ENCODE measurements around the gene ZCCHC10.
A peak's percentile ranks its signal among the peaks of the same experiment; 100 is the strongest.
"Not testable (repeated sequence)": the region's sequence is repeated elsewhere in the genome, so short reads cannot be mapped to it uniquely, and the experiment has no call there.

ZCCHC10 gene

DNA sequence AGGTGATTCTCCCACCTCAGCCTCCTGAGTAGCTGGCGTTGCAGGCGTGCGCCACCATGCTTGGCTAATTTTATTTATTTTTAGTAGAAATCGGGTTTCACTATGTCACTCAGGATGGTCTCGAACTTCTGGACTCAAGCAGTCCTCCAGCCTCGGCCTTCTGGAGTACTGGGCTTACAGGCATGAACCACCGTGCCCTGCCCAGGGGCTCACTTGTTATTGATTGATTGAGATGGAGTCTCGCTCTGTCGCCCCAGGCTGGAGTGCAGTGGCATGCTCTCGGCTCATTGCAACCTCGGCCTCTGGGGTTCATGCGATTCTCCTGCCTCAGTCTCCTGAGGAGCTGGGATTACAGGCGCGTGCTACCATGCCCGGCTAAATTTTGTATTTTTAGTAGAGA is 27.1 kb upstream of the ZCCHC10 start:
- Histone ChIP-seq H3K4me1 (ENCODE audit: control insufficient read depth, insufficient read depth, low read length, poor library complexity, severe bottlenecking) (peaks cover 4% of the 10 kb centered on the region), H3K9me3 (ENCODE audit: control insufficient read depth, low read length) (no peaks in the 10 kb centered on the region), H3K27ac (ENCODE audit: low read depth, low read length, severe bottlenecking) (no peak overlapping the region), H3K36me3 (ENCODE audit: control insufficient read depth, insufficient read depth, low read length) (peaks cover 12% of the 10 kb centered on the region), H3K4me3 (ENCODE audit: extremely low read depth, insufficient read depth, low read length, poor library complexity, severe bottlenecking) (peak overlapping the region; percentile 97)
- 88 to 97% methylated on average over 13 to 15 of the region's 15 CpGs for WGBS, 2 experiments (ENCODE audit: insufficient coverage in 2 of 2)

DNA sequence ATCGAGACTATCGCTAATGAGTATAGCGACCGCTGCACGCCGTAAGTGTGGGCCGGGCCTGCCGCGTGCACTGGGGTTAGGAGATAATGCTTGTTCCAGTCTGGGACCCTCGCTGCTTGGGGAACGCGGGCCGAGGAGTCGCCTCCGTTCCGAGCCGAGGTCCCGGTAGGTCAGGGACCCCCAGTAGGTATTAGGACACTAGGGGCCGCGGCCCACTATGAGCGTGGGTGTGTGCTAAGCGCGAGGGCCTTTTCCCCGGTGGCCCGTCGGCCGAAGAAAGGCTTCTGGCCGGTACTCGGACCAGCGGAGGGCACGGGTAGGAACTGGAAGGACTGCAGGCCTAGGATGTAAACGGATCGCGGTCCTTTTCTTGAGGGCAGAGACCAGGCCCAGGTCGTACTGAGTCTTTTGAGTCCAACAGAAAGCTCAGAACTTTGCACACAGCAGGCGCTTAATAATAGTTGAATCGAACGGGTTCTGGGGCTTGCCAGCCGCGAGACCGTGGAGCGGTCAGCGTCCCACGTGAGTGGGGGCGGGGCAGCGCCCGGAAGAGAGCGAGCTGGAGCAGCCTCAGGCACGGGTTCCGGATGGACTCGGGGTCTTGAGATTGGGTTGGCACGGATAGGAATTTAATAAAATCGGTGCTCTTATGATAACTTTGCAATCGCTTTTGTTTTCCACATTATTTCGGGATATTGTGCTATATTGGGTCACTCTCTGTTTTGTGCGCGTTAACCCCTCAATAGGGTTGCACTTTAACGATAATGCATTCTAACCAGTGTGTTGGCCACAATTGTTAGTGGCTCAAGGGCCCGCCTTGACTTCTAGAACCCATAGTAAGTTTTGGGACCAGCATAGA is 26.2 kb upstream of the ZCCHC10 start:
- Histone ChIP-seq H3K9me3 (ENCODE audit: control insufficient read depth, low read length) (no peaks in the 10 kb centered on the region), H3K4me3 (ENCODE audit: extremely low read depth, insufficient read depth, low read length, poor library complexity, severe bottlenecking) (peak overlapping the region; percentile 97), H3K36me3 (ENCODE audit: control insufficient read depth, insufficient read depth, low read length) (peaks cover 12% of the 10 kb centered on the region), H3K4me1 (ENCODE audit: control insufficient read depth, insufficient read depth, low read length, poor library complexity, severe bottlenecking) (peaks cover 4% of the 10 kb centered on the region), H3K27ac (ENCODE audit: low read depth, low read length, severe bottlenecking) (peak overlapping the region; percentile 96)
- 1% methylated on average over 55 to 57 of the region's 59 CpGs for WGBS, 2 experiments (ENCODE audit: insufficient coverage in 2 of 2)

DNA sequence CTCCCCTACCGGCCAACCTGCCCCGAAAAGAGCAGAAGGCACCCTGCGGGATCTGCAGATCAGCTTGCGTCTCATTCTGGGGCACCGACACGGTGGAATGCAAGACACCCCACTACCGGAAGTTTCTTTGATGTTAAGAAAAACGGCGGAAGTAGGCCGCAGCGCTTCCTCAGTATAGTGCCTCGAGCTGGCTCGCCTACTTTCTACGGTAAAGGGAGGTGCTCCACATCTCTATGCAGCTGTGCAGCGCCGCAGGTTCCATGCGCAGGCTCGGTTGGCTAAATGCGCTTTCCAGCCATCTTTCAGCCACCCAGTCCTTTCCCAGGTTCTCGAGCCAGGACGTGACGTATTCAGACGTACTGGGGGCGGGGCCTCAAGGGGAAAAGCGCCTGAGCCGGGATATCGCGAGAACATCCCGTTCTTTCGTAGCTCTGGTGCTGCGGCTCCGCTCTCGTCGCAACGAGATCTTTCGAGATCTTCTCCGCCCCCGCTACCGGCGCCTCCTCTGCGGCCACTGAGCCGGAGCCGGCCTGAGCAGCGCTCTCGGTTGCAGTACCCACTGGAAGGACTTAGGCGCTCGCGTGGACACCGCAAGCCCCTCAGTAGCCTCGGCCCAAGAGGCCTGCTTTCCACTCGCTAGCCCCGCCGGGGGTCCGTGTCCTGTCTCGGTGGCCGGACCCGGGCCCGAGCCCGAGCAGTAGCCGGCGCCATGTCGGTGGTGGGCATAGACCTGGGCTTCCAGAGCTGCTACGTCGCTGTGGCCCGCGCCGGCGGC is 25.4 kb upstream of the ZCCHC10 start, which contains the start of gene HSPA4:
Gene HSPA4, plus strand, starts transcription at position 472 of the 775 bp plus-strand sequence. Its CDS starts 238 bp downstream, at position 710.
- no peaks in the 10 kb centered on the region for H3K9me3 ChIP-seq (ENCODE audit: control insufficient read depth, low read length)
- H3K4me1 ChIP-seq (ENCODE audit: control insufficient read depth, insufficient read depth, low read length, poor library complexity, severe bottlenecking), result peaks cover 4% of the 10 kb centered on the region
- peak within 1 kb of the TSS; percentile 96 for H3K27ac ChIP-seq (ENCODE audit: low read depth, low read length, severe bottlenecking)
- H3K4me3 ChIP-seq (ENCODE audit: extremely low read depth, insufficient read depth, low read length, poor library complexity, severe bottlenecking), result peak within 1 kb of the TSS; percentile 97
- WGBS, 2 experiments (ENCODE audit: insufficient coverage in 2 of 2), result 0% methylated on average over 64 to 67 of the region's 68 CpGs
- peaks cover 12% of the 10 kb centered on the region for H3K36me3 ChIP-seq (ENCODE audit: control insufficient read depth, insufficient read depth, low read length)

DNA sequence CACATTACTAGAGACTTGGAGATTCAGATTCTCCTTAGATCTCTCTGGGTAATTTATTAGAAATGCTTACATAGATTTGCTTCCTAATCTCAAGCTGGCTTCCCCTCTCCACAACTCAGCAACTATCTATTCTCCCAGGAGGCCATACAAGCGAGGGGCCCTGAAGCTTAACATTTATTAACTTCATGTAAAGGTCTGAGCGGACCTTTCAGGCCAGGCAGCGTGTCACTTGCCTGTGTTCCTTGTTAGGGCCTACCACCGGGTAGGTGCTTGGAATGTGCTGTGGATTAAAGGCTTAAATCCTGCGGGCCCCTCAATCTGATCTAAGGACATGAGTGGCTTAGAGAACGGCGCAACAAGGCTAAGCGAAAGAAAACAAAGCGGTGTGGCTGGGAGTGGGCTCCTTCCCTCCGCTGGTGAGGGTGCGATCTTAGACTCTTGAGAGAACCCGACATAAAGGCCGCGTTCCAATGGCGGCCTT is 24.8 kb upstream of the ZCCHC10 start:
- WGBS, 2 experiments (ENCODE audit: insufficient coverage in 2 of 2), result 3 to 16% methylated on average over 12 to 14 of the region's 15 CpGs
- peaks cover 12% of the 10 kb centered on the region for H3K36me3 ChIP-seq (ENCODE audit: control insufficient read depth, insufficient read depth, low read length)
- no peaks in the 10 kb centered on the region for H3K9me3 ChIP-seq (ENCODE audit: control insufficient read depth, low read length)
- peak overlapping the region; percentile 96 for H3K27ac ChIP-seq (ENCODE audit: low read depth, low read length, severe bottlenecking)
- H3K4me3 ChIP-seq (ENCODE audit: extremely low read depth, insufficient read depth, low read length, poor library complexity, severe bottlenecking), result peak overlapping the region; percentile 97
- peaks cover 4% of the 10 kb centered on the region for H3K4me1 ChIP-seq (ENCODE audit: control insufficient read depth, insufficient read depth, low read length, poor library complexity, severe bottlenecking)

DNA sequence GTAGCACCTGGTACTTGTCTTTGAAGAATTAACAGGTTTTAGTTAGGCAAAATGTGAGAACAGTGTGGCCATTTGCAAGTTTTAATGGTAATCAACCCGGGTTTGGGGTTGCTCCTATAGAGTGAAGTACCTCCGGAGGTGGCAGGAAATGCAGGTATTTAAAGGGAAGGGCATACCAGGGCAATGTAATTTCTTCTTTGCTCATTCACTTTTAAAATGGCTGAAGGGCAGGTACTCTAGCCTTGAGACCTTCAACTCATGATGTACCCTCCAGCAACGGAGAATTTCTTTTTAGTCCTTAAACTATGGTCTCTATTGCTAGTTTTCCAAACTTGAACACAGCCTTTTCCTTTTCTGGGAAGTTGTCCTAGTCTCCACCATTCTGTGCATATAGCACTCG is 24.2 kb upstream of the ZCCHC10 start:
- H3K4me3 ChIP-seq (ENCODE audit: extremely low read depth, insufficient read depth, low read length, poor library complexity, severe bottlenecking), result peak overlapping the region; percentile 97
- H3K9me3 ChIP-seq (ENCODE audit: control insufficient read depth, low read length), result no peaks in the 10 kb centered on the region
- H3K4me1 ChIP-seq (ENCODE audit: control insufficient read depth, insufficient read depth, low read length, poor library complexity, severe bottlenecking), result peaks cover 4% of the 10 kb centered on the region
- H3K36me3 ChIP-seq (ENCODE audit: control insufficient read depth, insufficient read depth, low read length), result peaks cover 12% of the 10 kb centered on the region
- peak overlapping the region; percentile 96 for H3K27ac ChIP-seq (ENCODE audit: low read depth, low read length, severe bottlenecking)
- 19 to 27% methylated on average over 3 to 4 of the region's 4 CpGs for WGBS, 2 experiments (ENCODE audit: insufficient coverage in 2 of 2)

DNA sequence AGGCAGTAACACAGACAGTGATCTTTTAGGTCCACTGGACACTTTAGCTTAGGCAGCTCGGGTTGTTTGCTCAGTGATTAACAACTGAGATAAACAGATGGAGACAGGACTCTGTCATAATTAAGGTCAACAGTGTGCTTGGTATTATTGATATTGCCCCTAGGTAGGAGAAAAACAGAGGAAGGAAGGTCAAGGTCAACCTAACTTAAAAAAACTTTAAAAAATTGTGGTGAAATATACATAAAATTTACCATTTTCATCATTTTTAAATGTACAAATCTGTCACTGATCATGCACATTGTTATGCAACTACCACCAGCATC is 23.3 kb upstream of the ZCCHC10 start:
- Histone ChIP-seq H3K9me3 (ENCODE audit: control insufficient read depth, low read length) (no peaks in the 10 kb centered on the region), H3K4me3 (ENCODE audit: extremely low read depth, insufficient read depth, low read length, poor library complexity, severe bottlenecking) (no peak overlapping the region), H3K36me3 (ENCODE audit: control insufficient read depth, insufficient read depth, low read length) (peaks cover 12% of the 10 kb centered on the region), H3K4me1 (ENCODE audit: control insufficient read depth, insufficient read depth, low read length, poor library complexity, severe bottlenecking) (peaks cover 4% of the 10 kb centered on the region), H3K27ac (ENCODE audit: low read depth, low read length, severe bottlenecking) (no peak overlapping the region)
- WGBS, 2 experiments (ENCODE audit: insufficient coverage in 2 of 2), result 75 to 77% methylated on average over 1 of the region's 1 CpG

DNA sequence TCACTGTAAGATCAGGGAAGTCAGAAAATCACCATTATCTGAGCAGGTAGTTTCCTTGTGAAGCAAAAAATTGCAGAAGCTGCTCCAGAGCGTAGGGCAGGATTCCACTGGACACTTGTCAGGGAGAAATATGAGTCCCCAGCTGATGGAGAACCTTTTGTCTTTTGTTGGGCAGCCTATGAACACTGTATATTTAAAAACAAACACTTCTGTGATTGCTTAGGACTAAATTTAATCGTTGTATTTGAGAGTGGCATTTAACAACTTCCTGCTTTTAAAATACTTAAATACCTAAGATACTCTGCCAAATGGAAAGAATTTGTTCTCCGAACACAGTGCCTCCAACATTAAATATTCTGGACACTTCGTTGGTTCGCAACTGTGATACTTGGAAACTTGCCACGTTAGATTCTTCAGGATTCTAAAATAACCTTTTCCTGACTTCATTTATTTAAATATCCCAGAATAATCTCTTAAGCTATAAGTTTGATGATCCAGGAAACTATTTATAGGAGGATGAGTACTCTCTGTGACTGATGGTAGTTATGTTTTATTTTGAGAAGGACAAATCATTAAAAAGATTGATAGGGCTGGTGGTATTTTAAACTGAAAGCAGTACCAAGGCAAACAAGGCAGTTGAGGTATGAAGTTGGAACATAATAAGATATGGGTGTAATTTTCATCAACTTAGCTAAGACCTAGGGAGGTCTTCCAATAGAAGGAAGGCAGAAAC is 22.8 kb upstream of the ZCCHC10 start:
- H3K4me3 ChIP-seq (ENCODE audit: extremely low read depth, insufficient read depth, low read length, poor library complexity, severe bottlenecking), result no peak overlapping the region
- H3K36me3 ChIP-seq (ENCODE audit: control insufficient read depth, insufficient read depth, low read length), result peaks cover 10% of the 10 kb centered on the region
- 89 to 100% methylated on average over 3 to 4 of the region's 6 CpGs for WGBS, 2 experiments (ENCODE audit: insufficient coverage in 2 of 2)
- H3K4me1 ChIP-seq (ENCODE audit: control insufficient read depth, insufficient read depth, low read length, poor library complexity, severe bottlenecking), result peaks cover 4% of the 10 kb centered on the region
- H3K27ac ChIP-seq (ENCODE audit: low read depth, low read length, severe bottlenecking), result no peak overlapping the region
- no peaks in the 10 kb centered on the region for H3K9me3 ChIP-seq (ENCODE audit: control insufficient read depth, low read length)

DNA sequence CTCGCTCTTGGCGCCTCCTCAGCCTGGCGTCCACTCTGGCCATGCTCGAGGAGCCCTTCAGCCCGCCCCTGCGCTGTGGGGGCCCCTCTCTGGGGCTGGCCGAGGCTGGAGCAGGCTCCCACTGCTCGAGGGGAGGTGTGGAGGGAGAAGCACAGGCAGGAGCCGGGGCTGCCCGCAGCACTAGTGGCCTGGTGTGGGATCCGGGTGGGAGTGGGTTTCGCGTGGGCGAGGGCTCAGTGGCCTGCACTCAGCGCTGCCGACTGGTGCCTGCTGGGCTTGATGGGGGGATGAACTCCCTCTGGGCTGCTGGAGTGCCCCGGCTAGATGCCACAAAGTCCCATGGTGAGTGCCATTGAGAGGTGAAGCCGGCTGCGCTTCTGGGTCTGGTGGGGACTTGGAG is 21.1 kb upstream of the ZCCHC10 start:
- WGBS, 2 experiments (ENCODE audit: insufficient coverage in 2 of 2), result 87 to 91% methylated on average over 17 of the region's 19 CpGs
- Histone ChIP-seq H3K4me3 (ENCODE audit: extremely low read depth, insufficient read depth, low read length, poor library complexity, severe bottlenecking) (no peak overlapping the region), H3K27ac (ENCODE audit: low read depth, low read length, severe bottlenecking) (no peak overlapping the region), H3K4me1 (ENCODE audit: control insufficient read depth, insufficient read depth, low read length, poor library complexity, severe bottlenecking) (peaks cover 4% of the 10 kb centered on the region), H3K36me3 (ENCODE audit: control insufficient read depth, insufficient read depth, low read length) (no peaks in the 10 kb centered on the region), H3K9me3 (ENCODE audit: control insufficient read depth, low read length) (no peaks in the 10 kb centered on the region)

DNA sequence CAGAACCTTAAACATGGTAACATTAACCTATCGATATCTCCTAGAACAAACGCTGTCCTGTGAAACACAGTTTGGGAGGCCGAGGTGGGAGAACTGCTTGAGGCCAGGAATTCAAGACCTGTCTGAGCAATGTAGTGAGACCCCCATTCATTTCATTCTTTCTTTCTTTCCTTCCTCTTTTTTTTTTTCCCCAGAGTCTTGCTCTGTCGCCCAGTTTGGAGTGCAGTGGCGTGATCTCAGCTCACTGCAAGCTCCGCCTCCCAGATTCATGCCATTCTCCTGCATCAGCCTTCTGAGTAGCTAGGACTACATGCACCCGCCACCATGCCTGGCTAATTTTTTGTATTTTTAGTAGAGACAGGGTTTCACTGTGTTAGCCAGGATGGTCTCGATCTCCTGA is 20.2 kb upstream of the ZCCHC10 start:
- H3K4me3 ChIP-seq (ENCODE audit: extremely low read depth, insufficient read depth, low read length, poor library complexity, severe bottlenecking); H3K36me3 ChIP-seq (ENCODE audit: control insufficient read depth, insufficient read depth, low read length); H3K9me3 ChIP-seq (ENCODE audit: control insufficient read depth, low read length); H3K27ac ChIP-seq (ENCODE audit: low read depth, low read length, severe bottlenecking): not testable (repeated sequence)
- 87 to 93% methylated on average over 7 of the region's 8 CpGs for WGBS, 2 experiments (ENCODE audit: insufficient coverage in 2 of 2)
- peaks cover 11% of the 10 kb centered on the region for H3K4me1 ChIP-seq (ENCODE audit: control insufficient read depth, insufficient read depth, low read length, poor library complexity, severe bottlenecking)

DNA sequence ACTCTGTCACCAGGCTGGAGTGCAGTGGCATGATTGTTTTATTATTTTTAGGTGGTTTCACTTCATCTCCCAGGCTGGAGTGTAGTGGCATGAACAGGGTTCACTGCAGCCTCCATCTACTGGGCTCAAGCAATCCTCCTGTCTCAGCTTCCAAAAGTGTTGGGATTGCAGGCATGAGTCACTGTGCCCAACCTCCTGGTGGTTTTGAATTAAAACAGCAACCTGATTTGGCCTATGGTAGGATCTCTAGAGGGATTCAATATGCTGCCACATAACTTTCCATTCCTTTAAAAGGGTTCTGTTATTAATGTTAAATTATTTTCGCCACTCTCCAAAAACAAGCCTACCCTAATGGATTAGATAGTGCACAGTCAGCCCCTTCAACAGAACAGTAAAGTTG is 15.6 kb upstream of the ZCCHC10 start:
- no peak overlapping the region for H3K4me3 ChIP-seq (ENCODE audit: extremely low read depth, insufficient read depth, low read length, poor library complexity, severe bottlenecking)
- H3K36me3 ChIP-seq (ENCODE audit: control insufficient read depth, insufficient read depth, low read length), result no peaks in the 10 kb centered on the region
- H3K27ac ChIP-seq (ENCODE audit: low read depth, low read length, severe bottlenecking), result no peak overlapping the region
- WGBS, 2 experiments (ENCODE audit: insufficient coverage in 2 of 2), result no CpG with 5 or more reads among the region's 1 CpG
- H3K9me3 ChIP-seq (ENCODE audit: control insufficient read depth, low read length), result no peaks in the 10 kb centered on the region
- peaks cover 12% of the 10 kb centered on the region for H3K4me1 ChIP-seq (ENCODE audit: control insufficient read depth, insufficient read depth, low read length, poor library complexity, severe bottlenecking)

Data from mesodermal cell (in vitro differentiated cells).